Measurements from ENCODE around the gene RTN4RL1.
"Not testable (repeated sequence)": the region's sequence is repeated elsewhere in the genome, so short reads cannot be mapped to it uniquely, and the experiment has no call there.

Gene RTN4RL1

DNA sequence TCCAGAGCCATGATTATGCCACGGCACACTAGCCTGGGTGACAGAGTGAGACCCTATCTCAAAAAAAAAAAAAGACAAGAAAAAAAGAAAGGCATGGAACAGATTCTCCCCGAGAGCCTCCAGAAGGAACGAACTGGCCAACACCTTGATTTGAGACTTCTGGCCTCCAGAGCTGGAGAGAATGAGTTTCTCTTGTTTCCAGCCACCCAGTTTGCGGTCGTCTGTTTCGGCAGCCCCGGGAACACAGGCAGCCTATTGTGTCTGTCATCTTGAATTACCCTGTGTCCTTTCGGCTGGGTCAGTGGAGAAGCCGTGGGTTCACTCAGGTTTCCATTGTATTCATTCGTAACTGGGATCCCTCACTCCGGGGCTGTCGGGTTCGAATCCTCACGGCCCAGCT is 111.4 kb downstream of the RTN4RL1 start:
- DNase-seq: no peak

DNA sequence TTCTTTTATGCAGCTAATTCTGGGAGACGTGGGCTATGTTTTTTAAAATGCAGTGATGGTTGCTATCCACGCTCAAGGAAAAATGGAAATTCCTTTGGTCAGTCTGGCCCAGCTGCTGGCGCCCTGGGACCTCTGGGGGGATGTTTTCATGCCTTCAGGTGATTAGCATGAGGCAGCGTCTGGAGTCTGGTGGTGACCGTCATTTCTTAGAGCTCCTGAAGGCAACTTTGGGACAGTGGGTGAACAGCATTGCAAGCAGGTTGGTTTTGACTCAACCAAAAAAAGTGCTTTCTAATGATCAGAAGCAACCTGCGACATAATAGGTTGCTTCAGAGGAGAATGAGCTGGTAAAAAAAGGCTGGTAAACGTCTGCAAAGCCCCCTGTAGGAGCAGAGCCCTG is 113.0 kb downstream of the RTN4RL1 start:
- DNase-seq: no peak

DNA sequence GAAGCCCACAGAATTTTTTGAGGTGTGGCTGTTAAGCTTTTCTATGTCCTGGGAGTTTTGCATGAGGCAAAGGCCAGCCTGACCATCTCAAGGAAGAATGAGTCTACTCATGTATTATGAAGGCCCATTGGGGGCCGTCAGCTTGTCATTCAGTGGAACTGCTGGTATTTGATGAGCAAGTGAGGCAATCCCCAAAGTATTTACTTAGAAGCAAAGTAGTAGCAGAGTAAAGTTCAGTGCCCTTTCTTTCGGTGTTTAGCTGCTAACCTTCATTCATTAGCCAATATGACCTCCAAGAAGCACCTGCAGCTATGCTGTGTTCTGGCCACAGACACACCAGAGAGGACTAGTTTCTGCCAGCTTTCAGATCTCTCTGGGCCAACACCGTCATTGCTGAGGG is 115.1 kb downstream of the RTN4RL1 start:
- DNase-seq: no peak

DNA sequence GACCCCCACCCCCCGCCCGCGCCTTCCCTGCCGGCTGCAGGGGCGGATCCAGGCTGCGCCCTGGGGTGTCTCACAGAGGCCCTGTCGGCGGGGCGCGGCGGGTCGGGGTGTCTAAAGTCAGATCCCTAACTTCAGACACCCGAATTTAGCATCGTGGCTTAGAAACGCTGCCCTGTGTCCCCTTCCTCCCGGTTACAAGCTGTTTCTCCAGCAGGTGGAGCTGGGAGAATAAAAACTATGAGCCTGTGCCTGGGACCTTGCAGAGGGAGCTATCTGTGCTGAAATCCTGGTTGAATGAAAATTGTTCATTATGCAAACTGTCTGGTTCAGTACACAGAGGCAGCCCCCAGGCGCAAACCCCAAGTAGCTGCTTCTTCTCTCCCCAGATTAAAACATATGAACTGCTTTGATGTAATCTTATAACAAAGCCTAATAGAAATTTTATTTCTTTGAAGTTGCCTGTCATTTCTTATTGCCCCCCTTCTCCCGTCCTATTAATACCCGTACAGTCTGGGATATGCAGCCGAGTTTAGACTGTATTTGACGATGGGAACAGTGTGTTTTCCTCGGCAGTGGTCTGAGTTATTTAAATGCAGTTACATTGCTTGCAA is 116.3 kb downstream of the RTN4RL1 start:
- peak; percentile 29 to 52 for DNase-seq

DNA sequence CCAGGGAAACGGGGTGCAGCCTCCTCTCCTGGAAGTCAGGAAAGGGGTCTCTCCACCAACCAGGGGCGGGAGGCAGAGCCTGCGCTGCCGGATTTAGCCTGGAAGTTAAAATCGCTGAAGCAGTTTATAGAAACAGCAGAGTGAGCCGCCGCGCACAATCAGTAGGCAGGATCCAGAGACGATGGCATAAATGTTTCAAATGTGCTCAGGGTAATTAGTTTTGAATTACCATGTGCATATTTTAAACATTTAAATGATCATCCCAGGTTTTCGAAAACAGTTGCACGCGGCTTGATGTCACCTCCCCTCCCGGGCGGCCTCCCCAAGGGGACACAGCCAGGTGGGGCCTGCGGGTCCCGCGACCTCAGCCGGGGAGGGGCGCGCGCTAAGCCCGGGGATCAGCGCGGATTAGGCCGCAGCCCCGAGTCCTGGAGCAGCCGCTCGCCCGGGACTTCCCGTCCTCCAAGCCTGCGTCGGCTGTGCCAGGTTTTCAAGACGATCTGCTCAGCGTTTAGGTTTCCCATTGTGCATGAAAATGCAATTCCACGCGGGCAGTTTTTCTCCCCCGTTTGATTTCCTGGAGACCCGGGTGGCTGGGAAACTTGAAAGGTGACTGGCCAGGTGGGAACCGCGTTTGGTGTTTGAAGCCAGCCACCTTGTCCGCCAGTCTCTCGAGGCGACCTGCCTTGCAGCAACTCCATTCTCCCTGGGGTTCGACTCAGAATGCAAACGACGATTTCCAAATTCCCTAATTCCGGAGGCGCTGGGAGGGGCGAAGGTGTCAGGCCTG is 117.0 kb downstream of the RTN4RL1 start:
- DNase-seq: peak; percentile 5 to 13

DNA sequence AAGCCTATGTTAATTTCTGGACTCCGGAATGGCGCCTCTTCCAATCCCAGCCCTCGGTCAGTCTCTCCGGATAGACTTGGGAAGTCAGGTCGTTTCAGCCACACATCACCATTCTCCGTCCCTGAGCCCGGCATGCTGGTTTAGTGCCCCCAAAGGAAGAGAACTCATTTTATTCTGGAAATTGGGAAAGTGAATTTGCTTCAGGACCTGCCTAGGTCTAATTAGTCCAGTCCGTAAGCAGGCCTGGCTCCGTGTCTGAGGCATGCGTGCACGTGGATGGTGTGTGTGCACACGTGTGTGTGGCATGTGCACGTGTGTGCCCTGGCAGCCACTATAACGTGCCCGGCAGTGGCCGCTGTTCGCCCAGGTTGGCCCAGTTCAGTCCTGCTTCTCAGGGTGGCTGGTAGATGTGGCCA is 117.9 kb downstream of the RTN4RL1 start:
- no peak for DNase-seq

DNA sequence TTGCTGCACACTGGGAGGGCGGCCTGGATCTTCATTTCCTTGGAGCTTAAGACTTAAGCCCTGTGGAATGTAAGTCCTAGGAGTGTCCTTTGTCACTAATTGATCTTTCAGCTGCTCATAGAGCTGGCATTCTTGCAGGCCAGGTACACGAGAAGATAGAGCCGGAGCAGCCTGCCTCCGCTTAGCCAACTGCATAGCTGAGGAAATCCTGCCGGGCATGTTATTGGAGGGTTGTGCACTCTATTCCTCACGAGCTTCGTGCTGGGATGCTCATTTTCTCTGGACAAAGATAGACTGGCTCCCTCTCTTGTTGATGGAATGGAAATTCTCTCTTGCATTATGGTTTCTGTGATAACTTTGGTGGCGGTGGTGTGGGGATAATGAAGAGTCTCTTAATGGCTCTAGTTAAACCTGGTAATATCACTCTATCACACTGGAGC is 118.5 kb downstream of the RTN4RL1 start:
- no peak for DNase-seq

DNA sequence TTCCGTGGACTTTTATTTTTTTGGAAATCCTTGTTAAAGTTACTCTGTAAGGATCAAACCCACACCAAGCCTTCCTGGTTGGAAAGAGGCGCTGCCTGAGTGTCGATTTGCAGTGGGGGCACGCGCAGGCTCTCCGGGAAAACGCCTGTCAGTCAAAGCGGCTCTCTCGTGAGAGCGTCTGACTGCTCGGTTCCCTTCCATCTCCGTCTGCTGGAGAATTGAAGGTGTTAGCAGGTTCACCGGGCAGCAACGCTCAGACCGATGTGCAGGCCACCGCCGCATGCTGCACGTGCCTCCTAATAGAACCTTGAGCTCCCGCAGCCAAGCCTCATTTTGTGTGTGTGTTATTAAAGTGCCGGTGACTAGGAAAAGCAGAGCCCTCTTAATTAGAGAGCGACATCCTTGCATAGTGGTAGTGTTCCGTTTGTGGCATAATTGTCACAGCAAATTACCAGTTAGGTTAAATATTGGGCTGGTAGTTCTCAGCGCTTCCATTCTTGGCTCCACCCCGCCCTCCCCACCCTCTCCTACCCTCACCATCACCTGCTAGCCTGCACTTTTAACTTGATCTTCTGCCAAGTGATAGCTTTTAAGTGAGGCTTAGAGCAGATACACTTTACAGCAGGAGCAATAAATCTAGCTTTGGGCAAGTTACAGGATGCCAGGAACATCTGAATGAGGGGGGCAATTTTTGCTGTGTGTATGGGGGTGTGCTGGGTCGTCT is 119.8 kb downstream of the RTN4RL1 start:
- DNase-seq: no peak

DNA sequence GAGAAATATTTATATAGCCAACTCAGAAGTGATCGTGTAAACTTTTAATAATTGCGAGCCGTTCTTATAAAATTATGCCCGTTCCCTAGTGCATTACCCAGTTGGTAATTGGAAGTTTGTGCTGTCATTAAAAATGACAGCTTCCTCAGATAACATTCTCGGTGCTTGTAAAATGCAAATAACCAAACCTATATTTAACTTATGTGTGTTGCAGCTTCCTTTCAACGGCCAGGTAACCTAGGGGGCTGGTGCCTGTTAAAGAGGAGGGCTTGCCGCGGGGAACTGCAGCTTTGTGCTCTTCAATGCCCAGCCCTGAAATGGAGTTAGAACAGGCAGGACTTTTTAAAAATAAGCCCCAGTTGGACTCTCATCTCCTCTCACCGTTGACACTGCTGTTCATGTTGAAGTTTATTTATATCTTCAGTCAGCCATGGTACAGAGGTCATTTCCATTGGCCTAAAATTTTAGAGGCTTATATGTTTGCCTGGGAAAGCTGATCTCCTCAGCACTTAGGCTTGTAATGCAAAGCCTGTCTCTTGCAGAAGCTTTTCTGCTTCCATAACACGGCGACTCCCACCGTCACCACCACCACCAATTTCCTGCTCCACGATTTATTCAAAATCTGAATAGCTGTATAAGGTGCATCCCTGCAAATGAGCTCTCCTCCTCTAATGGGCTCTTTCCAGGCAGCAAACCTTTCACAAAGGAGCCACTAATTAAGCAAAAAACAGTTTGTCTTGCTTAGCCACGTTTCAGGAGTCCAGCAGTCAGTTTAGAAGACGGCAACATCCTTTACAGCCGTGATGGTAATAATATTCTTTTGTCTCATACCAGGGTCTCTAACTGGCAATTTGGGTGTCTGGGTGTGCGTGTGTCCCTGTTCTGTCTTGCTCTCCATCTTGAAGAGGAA is 120.6 kb downstream of the RTN4RL1 start:
- DNase-seq: no peak

DNA sequence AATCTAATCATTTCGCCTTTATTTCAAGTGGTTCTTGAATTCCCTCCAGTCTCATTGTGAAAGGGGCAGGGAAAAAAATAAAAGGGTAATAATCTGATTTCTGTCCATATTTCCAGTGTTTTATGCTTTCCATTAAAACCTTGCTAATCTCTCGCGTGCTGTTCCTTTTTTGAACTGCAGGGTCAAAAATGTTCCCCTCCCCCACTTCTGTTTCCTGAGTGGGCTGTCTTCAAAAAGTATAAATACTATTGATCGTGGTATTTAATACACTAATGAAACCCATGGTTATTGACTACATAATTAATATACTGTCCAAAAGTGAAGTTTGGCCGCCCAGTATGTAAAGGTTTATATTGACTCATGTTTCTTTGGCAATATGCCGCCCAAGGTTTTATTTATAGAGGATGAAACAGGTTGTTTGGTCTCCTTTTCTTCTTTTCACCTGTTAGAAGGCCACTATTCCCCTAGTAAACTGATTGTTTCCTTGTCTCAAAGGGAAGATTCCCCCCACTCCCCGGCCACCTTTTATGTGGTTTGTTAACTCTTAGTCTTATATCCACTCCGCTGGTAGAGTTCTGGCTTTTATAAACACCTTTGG is 125.6 kb downstream of the RTN4RL1 start:
- no peak for DNase-seq

DNA sequence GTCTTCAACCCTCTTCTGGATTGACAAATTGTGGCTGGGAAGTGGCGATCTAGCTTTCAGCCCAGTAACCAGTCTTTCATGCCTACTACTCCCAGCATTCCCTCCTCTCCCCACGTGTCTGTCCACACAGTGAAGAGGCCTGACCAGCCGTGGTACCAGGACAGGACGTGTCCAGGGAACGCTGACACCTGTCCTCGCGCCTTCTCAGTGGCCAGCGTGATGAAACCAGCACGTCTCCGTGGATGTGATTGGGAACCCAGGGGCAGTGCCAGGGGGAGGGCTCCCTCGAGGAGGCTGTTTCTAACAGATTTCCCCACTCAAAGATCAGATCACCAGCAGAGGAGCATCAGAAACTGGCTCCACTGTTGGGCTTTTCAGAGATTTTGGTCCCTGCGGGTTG is 126.3 kb downstream of the RTN4RL1 start:
- no peak for DNase-seq

DNA sequence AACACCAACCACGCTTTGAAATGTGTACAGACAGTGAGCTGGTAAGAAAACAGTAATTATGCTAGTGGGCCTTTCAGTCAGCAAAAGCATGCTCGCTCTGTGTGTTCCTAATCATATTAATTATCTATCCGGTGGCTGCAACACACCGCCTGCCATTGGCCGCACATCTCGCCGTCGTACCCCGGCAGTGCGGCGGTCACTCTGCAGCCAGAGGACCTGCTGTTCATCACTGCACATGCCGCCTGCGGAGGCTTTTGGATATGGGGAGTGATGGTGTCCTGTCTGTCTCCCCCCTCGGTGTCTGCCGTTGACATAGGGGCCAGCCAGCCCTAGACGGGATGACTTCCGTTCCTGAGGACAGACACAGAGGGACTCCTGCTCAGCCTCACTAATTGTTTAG is 126.8 kb downstream of the RTN4RL1 start:
- no peak for DNase-seq

DNA sequence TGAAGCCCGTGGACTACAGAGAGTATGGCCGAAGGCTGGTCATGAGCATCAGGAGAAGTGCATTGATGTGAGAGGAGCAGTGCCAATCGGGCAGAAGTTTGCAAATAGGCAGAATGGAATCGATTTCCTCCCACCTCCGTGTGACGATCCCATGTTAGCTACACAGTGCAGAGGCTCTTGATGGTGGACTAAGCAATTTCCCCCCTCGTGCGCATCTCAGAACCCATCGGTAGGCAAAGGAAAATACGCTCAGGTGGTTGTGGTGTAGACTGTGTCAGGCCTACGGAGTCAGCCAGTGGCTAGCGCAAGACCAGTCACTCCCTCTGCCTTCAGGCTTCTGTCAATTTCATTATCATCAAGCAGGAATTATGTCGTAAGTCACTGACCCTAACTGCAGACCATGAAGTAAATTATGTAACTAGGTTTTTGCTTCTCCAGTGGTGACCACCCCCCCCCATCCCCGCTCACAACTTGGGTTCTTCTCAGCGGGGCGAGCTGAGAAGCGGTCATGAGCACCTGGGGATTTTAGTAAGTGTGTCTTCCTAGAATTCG is 128.0 kb downstream of the RTN4RL1 start:
- DNase-seq: no peak

DNA sequence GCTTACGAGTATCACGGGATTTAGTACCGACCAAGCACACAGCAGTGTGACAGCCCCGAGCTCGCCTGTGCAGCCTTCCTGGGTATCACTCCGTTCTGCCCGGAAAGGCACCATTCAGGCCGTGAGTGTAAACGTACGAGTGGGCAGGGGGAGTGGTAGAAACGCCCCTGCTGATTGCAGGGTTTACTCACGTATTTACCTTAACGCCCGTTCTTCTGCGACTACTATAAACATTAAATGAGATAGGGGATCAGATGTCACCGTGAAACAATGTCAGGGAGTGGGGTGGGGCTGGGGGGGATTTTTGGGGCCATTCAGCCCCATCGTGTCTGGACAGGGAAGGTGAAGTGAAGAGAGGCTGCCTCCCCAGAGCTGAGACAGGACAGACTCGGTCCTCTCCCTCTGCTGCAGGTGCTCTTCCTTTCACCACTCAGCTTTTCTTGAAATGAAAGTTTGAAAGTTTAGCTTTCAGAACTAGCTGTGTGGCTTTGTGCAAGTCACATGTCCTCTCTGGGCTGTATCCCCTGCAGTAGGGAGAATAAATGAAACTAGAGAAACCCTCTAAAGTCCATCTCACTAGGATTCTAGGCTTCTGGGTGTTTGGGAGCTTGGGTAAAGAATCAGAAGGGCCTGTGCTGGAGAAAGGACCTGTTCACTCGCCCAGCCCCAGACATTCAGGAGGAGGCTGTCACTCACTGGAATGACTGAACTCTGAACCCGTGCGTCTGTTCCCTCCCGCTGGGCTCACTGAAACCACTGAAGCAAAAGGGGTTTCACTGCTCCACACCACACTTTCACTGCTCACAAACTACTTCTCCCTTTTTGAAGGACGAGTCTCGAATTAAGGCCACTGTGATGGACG is 128.7 kb downstream of the RTN4RL1 start:
- no peak for DNase-seq

DNA sequence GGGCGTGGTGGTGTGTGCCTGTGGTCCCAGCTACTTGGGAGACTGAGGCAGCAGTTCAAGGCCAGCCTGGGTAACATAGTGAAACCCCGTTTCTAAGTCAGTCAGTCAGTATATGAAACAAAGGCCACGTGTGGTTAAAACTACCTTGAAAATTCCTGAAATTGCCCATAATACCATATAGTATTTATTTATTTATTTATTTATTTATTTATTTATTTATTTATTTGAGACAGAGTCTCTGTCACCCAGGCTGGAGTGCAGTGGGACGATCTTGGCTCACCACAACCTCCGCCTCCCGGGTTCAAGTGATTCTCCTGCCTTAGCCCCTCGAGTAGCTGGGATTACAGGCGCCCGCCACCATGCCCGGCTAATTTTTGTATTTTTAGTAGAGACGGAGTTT is 129.7 kb downstream of the RTN4RL1 start:
- DNase-seq: not testable (repeated sequence)

DNA sequence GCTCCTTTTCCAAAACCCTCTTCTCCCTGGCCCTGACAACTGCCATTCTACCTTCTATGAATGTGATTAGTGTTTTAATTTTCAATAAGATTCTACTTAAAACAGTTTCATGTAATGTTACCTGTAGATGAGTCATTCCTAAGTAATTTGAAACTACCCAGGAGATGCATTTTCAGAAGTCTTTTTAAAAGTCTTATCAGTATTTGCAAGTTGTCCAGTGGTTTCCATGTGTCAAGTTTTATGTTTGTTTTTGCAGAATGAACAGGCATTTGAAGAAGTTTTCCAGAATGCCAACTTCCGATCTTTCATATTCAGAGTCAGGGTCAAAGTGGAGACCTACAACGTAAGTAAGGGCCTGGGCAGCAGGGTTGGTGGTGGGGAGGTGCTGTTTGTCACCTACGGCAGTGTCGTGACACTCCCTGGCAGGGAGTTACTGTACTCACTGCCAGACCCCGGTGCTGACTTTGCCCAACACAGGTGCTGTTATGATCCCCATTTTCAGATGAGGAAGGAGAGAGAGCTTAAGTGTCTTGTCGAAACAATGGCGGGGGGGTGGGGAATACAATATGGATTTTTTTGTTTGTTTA is 130.3 kb downstream of the RTN4RL1 start:
- DNase-seq: no peak

DNA sequence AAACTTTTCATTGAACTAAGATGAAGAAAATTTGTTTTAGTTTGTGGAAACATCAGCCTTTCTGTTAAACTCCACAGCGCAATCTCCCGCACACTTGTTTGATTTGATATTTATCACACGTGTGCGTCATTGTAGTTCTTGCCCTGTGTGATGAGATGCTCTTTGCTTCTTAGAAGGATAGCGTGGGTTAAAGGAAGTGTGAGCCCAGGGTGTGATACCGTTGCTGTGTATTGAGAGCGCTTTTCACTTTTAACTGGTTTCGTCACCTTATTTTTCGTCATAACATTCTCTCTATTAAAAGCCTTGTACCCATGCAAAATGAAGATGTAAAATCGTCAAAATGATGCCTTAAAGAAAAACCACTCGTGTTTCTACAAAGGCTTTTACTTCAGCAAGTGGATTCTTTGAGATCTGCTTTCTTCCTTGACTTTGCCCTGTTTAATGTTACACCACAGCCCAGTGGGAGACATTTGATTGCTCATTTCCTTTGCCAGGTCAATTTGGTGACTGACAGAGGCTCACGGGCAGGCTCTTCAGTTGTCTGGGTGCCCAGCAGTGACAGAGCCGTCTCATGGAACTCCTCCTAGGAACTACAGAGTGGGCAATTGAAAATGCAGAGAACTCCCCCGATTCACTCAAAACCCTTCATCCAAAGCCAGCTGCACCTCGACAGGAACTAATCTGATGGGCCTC is 134.2 kb downstream of the RTN4RL1 start:
- no peak for DNase-seq

DNA sequence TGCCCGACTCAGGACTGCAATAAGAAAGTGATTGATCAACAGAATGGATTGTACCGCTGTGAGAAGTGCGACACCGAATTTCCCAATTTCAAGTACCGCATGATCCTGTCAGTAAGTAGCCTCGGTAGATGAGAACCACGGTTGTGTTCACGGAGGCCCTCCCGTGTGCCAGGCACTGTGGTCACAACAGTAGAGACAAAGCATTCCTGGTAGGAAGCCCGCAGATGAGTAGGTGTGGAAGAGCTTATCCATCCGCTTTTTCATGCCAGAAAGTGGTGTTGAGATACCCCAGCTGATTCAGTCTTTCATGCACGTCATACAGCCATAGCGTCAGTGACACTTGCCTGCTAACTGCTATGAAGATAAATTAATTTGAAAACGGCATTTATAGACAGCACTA is 136.4 kb downstream of the RTN4RL1 start:
- DNase-seq: no peak
